WTC11 (cell line): ENCODE measurements around the gene HSPBAP1. TPM values are rescaled to one million over a fixed set of nuclear protein-coding genes. Genes with fewer than 3 reads are reported as not detected.

ENCODE experiments used
- ATAC-seq: fragments of 200-7000 bp; cut with Tn5 transposase; 2 replicates; pipeline ENCODE4 v1.10.0; 2021; ENCODE audit warnings: mild to moderate bottlenecking, moderate library complexity
- CTCF ChIA-PET: fragments of 300-600 bp; sonication (Branson Sonifier 250); formaldehyde crosslinking; loops from one replicate; lab custom pipeline; 2021; ENCODE audit warnings: antibody characterized with exemption; lab: Charles Lee
- POLR2A ChIA-PET: fragments of 350-600 bp; sonication (Branson Sonifier 250); formaldehyde crosslinking; loops from one replicate; lab custom pipeline; 2021; ENCODE audit warnings: antibody characterized with exemption; lab: Charles Lee
- DNase-seq: peaks from one replicate; pipeline ENCODE4 v3.0.0; 2021; ENCODE audit warnings: low spot score
- H3K27ac Mint-ChIP-seq: 2 replicates; pipeline ENCODE4 v1.8.0; 2021; ENCODE audit warnings: mixed read lengths
- H3K27me3 Mint-ChIP-seq: 2 replicates; pipeline ENCODE4 v1.8.0; 2021; ENCODE audit warnings: low read depth, mild to moderate bottlenecking, moderate library complexity, mixed read lengths
- H3K36me3 Mint-ChIP-seq: 2 replicates; pipeline ENCODE4 v1.8.0; 2021; ENCODE audit warnings: mixed read lengths
- H3K4me1 Mint-ChIP-seq: 2 replicates; pipeline ENCODE4 v1.8.0; 2022; ENCODE audit warnings: mixed read lengths
- H3K4me3 Mint-ChIP-seq: 2 replicates; pipeline ENCODE4 v1.8.0; 2021; ENCODE audit warnings: mild to moderate bottlenecking, moderate library complexity, mixed read lengths
- H3K9me3 Mint-ChIP-seq: 2 replicates; pipeline ENCODE4 v1.8.0; 2021; ENCODE audit warnings: mixed read lengths
- CREB1 ChIP-seq: sonication (generic); formaldehyde crosslinking; IDR thresholded peaks from 2 replicates; pipeline ENCODE4 v1.8.0; 2023; ENCODE audit warnings: mild to moderate bottlenecking, missing genetic modification reagents
- CREM ChIP-seq: sonication (generic); formaldehyde crosslinking; IDR thresholded peaks from 2 replicates; pipeline ENCODE4 v1.8.1; 2022; ENCODE audit warnings: mild to moderate bottlenecking, missing genetic modification reagents, moderate library complexity
- ESRRA ChIP-seq: sonication (generic); formaldehyde crosslinking; IDR thresholded peaks from 2 replicates; pipeline ENCODE4 v1.8.1; 2022; ENCODE audit warnings: mild to moderate bottlenecking, missing genetic modification reagents, borderline replicate concordance
- ETV6 ChIP-seq: sonication (generic); formaldehyde crosslinking; IDR thresholded peaks from 2 replicates; pipeline ENCODE4 v1.8.1; 2022; ENCODE audit warnings: mild to moderate bottlenecking, missing genetic modification reagents
- GABPB1 ChIP-seq: sonication (generic); formaldehyde crosslinking; IDR thresholded peaks from 2 replicates; pipeline ENCODE4 v1.8.1; 2023; ENCODE audit warnings: mild to moderate bottlenecking, missing genetic modification reagents
- GRHL2 ChIP-seq: fragments of 250-450 bp; sonication (Bioruptor Pico); IDR thresholded peaks from 2 replicates; pipeline ENCODE4 v1.8.0; 2022; ENCODE audit warnings: mild to moderate bottlenecking, moderate library complexity; ENCODE audit not compliant: insufficient replicate concordance, severe bottlenecking
- HMGA2 ChIP-seq: fragments of 250-450 bp; sonication (Bioruptor Pico); IDR thresholded peaks from 2 replicates; pipeline ENCODE4 v1.4.0; 2021; ENCODE audit warnings: mild to moderate bottlenecking, moderate library complexity
- JAZF1 ChIP-seq: fragments of 250-450 bp; sonication (Bioruptor Pico); IDR thresholded peaks from 2 replicates; pipeline ENCODE4 v1.9.0; 2021; ENCODE audit warnings: moderate library complexity, mild to moderate bottlenecking, inconsistent platforms
- JUN ChIP-seq: sonication (generic); formaldehyde crosslinking; IDR thresholded peaks from 2 replicates; pipeline ENCODE4 v1.8.0; 2023; ENCODE audit warnings: mild to moderate bottlenecking, missing genetic modification reagents
- NFATC4 ChIP-seq: fragments of 250-450 bp; sonication (Bioruptor Pico); IDR thresholded peaks from 2 replicates; pipeline ENCODE4 v1.9.0; 2021; ENCODE audit warnings: mild to moderate bottlenecking
- TCF7 ChIP-seq: sonication (generic); formaldehyde crosslinking; IDR thresholded peaks from 2 replicates; pipeline ENCODE4 v1.8.0; 2022; ENCODE audit warnings: mild to moderate bottlenecking, low read depth, missing genetic modification reagents, moderate library complexity
- TP53 ChIP-seq: sonication (generic); formaldehyde crosslinking; IDR thresholded peaks from 2 replicates; pipeline ENCODE4 v1.8.1; 2023; ENCODE audit warnings: mild to moderate bottlenecking, missing genetic modification reagents
- ZNF121 ChIP-seq: sonication (generic); formaldehyde crosslinking; IDR thresholded peaks from 2 replicates; pipeline ENCODE4 v1.8.0; 2023; ENCODE audit warnings: missing genetic modification reagents
- ZNF138 ChIP-seq: sonication (generic); formaldehyde crosslinking; conservative IDR thresholded peaks from 2 replicates; pipeline ENCODE4 v1.8.1; 2022; ENCODE audit warnings: mild to moderate bottlenecking, moderate library complexity, missing genetic modification reagents
- ZNF219 ChIP-seq: sonication (generic); formaldehyde crosslinking; IDR thresholded peaks from 2 replicates; pipeline ENCODE4 v1.8.0; 2023; ENCODE audit warnings: missing genetic modification reagents, mild to moderate bottlenecking, borderline replicate concordance
- ZNF232 ChIP-seq: sonication (generic); formaldehyde crosslinking; IDR thresholded peaks from 2 replicates; pipeline ENCODE4 v1.8.0; 2022; ENCODE audit warnings: mild to moderate bottlenecking, missing genetic modification reagents
- ZNF423 ChIP-seq: fragments of 250-450 bp; sonication (Bioruptor Pico); IDR thresholded peaks from 2 replicates; pipeline ENCODE4 v2.1.2; 2022; ENCODE audit warnings: mild to moderate bottlenecking, moderate library complexity
- ZNF671 ChIP-seq: fragments of 250-450 bp; sonication (Bioruptor Pico); IDR thresholded peaks from 2 replicates; pipeline ENCODE4 v1.8.0; 2021; ENCODE audit warnings: mild to moderate bottlenecking
- total RNA-seq: library from RNA; stranded (reverse); gene quantifications from 3 replicates; pipeline ENCODE4 v1.2.3, GENCODE V29; 2021
- TF ChIP-seq, protein P1 (sequence below): fragments of 250-450 bp; sonication (Bioruptor Pico); IDR thresholded peaks from 2 replicates; pipeline ENCODE4 v2.1.2; 2022; ENCODE audit warnings: mild to moderate bottlenecking, moderate library complexity
- TF ChIP-seq, protein P2 (sequence below): sonication (generic); formaldehyde crosslinking; IDR thresholded peaks from 2 replicates; pipeline ENCODE4 v1.8.1; 2023; ENCODE audit warnings: mild to moderate bottlenecking, moderate library complexity, missing genetic modification reagents
- TF ChIP-seq, protein P3 (sequence below): sonication (generic); formaldehyde crosslinking; IDR thresholded peaks from 2 replicates; pipeline ENCODE4 v1.8.0; 2023; ENCODE audit warnings: missing genetic modification reagents, mild to moderate bottlenecking, borderline replicate concordance
- TF ChIP-seq, protein P4 (sequence below): fragments of 250-450 bp; sonication (Bioruptor Pico); IDR thresholded peaks from 2 replicates; pipeline ENCODE4 v1.9.0; 2021; ENCODE audit warnings: moderate library complexity, mild to moderate bottlenecking, inconsistent platforms, borderline replicate concordance

Gene HSPBAP1
- total RNA-seq, 1 experiment from 2014 or later = 9.1 TPM

DNA sequence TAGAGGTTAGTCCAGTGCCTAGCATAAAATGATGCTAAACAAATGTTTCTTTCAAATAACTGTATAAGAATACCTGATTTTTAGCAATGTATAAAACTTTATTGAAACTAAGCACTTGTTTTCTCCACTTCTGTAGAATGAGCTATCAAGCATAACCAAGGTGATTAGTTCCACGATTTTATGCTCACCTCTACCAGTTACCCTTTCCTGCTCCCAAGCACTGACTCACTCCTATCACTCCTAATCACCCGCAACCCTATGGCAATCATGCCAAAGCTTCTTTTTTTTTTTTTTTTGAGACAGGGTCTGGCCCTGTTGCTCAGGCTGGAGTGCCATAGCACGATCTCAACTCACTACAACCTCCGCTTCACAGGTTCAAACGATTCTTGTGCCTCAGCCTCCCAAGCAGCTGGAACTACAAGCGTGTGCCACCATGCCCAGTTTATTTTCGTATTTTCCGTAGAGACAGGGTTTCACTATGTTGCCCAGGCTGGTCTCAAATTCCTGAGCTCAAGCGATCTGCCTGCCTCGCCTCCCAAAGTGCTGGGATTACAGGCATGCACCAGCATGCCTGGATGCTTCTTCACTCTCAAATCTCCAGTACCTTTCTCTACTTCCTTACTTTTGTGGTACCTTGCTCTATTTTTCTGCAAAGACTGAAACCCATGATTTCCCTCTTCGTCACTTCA lies 3.9 kb downstream of the HSPBAP1 start:
- DNase-seq (no peak), ATAC-seq (no peak)
- Mint-ChIP-seq H3K27me3 (no peaks in the 10 kb centered on the region), H3K4me3 (no peak overlapping the region), H3K36me3 (no peaks in the 10 kb centered on the region), H3K4me1 (peaks cover 13% of the 10 kb centered on the region), H3K27ac (0 out of 2 replicates have a peak overlapping the region, but pooled peaks have one; percentile 11), H3K9me3 (no peaks in the 10 kb centered on the region)
- TF ChIP-seq ZNF121 (CRISPR knock-in tag) (0 out of 2 replicates have a peak, but pooled peaks have one; percentile 48), JAZF1 (CRISPR knock-in tag) (no peak), ZNF219 (CRISPR knock-in tag) (no peak)
- ChIA-PET CTCF (interaction anchor here (0.6 to 1.3 kb wide), 2 partner anchors 35 to 165 kb away, joined by 3 to 4 read pairs; no protein-coding TSS in a partner anchor), POLR2A (no interaction called here)

DNA sequence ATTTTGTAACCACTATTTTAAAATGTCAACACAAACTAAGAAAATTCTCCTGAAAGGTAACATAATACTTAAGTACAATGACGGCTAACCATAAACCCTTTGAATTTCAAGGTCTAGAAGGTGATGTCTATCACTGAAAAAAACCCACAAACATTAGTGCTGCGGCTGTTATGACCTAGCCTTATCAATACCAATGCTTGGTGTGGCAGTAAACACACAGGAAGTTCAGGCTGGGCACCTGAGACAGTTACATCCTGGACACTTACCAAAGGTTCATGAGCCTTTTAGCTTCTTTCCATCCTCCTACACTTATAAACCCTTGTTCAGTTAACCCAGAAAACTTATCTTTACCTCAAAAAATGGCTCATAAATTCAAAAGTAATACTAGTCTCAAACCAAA lies 5.8 kb downstream of the HSPBAP1 start:
- POLR2A ChIA-PET = no interaction called here
- H3K4me3 Mint-ChIP-seq = no peak overlapping the region
- no peak for ATAC-seq

DNA sequence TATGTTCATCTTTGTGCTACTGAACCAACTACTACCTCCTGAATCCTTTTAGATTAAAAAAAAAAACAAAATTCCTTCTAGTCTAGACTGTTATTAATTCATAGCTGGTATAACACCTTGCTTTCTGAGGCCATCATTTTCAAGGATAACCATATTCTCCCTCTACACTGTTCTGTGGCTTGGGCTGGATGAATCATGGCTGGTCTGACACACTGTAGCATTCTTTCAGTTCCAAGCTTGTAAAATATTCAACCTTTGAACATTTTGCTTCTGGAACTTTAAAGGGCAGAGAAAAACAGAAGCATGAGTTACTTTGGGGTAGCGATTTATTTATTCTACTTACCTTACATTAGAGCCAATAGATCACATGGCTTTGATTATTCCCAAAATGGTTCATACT lies 7.6 kb downstream of the HSPBAP1 start:
- Mint-ChIP-seq H3K27ac (no peak overlapping the region), H3K36me3 (peaks cover 13% of the 10 kb centered on the region), H3K9me3 (peaks cover 10% of the 10 kb centered on the region), H3K4me1 (no peaks in the 10 kb centered on the region), H3K4me3 (no peak overlapping the region), H3K27me3 (no peaks in the 10 kb centered on the region)
- ATAC-seq (no peak), DNase-seq (no peak)
- no peak for TF ChIP-seq ZNF138 (CRISPR knock-in tag)
- no peak for TF ChIP-seq ZNF671
- TF ChIP-seq CREM = no peak
- TF ChIP-seq ZNF423 = no peak
- no peak for TF ChIP-seq GABPB1
- TF ChIP-seq, protein P1, sequence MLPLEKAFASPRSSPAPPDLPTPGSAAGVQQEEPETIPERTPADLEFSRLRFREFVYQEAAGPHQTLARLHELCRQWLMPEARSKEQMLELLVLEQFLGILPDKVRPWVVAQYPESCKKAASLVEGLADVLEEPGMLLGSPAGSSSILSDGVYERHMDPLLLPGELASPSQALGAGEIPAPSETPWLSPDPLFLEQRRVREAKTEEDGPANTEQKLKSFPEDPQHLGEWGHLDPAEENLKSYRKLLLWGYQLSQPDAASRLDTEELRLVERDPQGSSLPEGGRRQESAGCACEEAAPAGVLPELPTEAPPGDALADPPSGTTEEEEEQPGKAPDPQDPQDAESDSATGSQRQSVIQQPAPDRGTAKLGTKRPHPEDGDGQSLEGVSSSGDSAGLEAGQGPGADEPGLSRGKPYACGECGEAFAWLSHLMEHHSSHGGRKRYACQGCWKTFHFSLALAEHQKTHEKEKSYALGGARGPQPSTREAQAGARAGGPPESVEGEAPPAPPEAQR (CRISPR knock-in tag) = no peak
- TF ChIP-seq, protein P2, sequence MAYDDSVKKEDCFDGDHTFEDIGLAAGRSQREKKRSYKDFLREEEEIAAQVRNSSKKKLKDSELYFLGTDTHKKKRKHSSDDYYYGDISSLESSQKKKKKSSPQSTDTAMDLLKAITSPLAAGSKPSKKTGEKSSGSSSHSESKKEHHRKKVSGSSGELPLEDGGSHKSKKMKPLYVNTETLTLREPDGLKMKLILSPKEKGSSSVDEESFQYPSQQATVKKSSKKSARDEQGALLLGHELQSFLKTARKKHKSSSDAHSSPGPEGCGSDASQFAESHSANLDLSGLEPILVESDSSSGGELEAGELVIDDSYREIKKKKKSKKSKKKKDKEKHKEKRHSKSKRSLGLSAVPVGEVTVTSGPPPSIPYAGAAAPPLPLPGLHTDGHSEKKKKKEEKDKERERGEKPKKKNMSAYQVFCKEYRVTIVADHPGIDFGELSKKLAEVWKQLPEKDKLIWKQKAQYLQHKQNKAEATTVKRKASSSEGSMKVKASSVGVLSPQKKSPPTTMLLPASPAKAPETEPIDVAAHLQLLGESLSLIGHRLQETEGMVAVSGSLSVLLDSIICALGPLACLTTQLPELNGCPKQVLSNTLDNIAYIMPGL (CRISPR knock-in tag) = no peak
- no peak for TF ChIP-seq GRHL2 (CRISPR knock-in tag)
- no peak for TF ChIP-seq ZNF219 (CRISPR knock-in tag)
- TF ChIP-seq TCF7 (CRISPR knock-in tag) = no peak
- TF ChIP-seq HMGA2 (CRISPR knock-in tag) = no peak
- no peak for TF ChIP-seq TP53 (CRISPR knock-in tag)
- TF ChIP-seq JUN (CRISPR knock-in tag) = no peak
- CTCF ChIA-PET = no interaction called here
- POLR2A ChIA-PET = no interaction called here

More for the DNA sequence above, 5.8 kb downstream of the HSPBAP1 start:
- TF ChIP-seq ESRRA (CRISPR knock-in tag) = no peak
- TF ChIP-seq ZNF232 (CRISPR knock-in tag) = no peak
- TF ChIP-seq NFATC4 (CRISPR knock-in tag) = no peak
- Mint-ChIP-seq H3K27me3 (no peaks in the 10 kb centered on the region), H3K9me3 (no peaks in the 10 kb centered on the region), H3K27ac (no peak overlapping the region), H3K36me3 (0 out of 2 replicates have a peak, but pooled peaks cover 3% of the 10 kb centered on the region), H3K4me1 (peaks cover 6% of the 10 kb centered on the region)
- CTCF ChIA-PET = no interaction called here
- DNase-seq = no peak

DNA sequence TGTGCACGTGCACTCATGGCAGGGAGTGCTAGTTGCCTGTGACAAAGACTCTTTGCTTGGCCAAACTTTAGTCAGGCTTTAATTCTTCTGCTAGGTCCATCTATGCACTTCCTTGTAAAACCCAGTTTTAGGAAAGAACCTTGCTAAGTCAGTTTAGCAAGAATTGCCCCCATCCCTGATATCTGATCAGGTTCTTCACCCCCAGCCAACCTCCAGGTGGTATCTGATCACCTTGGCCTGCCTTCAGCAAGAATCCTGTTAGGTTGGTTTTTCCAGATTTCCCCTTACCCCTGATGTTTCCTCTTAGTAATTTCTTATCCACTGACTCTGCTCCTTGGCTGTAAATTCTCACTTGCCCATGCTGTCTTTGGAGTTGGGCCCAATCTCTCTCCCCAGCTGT lies 8.4 kb downstream of the HSPBAP1 start:
- no peak for ATAC-seq
- Mint-ChIP-seq H3K27ac (no peak overlapping the region), H3K27me3 (no peaks in the 10 kb centered on the region), H3K9me3 (peaks cover 10% of the 10 kb centered on the region), H3K4me3 (no peak overlapping the region), H3K4me1 (no peaks in the 10 kb centered on the region), H3K36me3 (peaks cover 13% of the 10 kb centered on the region)
- ChIA-PET POLR2A (no interaction called here), CTCF (interaction anchor here (0.9 kb wide), 1 partner anchor 30 kb away, joined by 4 read pairs; no protein-coding TSS in a partner anchor)
- no peak for DNase-seq
- TF ChIP-seq CREB1 (CRISPR knock-in tag) (no peak), ETV6 (CRISPR knock-in tag) (no peak), ESRRA (CRISPR knock-in tag) (no peak)
- TF ChIP-seq, protein P3, sequence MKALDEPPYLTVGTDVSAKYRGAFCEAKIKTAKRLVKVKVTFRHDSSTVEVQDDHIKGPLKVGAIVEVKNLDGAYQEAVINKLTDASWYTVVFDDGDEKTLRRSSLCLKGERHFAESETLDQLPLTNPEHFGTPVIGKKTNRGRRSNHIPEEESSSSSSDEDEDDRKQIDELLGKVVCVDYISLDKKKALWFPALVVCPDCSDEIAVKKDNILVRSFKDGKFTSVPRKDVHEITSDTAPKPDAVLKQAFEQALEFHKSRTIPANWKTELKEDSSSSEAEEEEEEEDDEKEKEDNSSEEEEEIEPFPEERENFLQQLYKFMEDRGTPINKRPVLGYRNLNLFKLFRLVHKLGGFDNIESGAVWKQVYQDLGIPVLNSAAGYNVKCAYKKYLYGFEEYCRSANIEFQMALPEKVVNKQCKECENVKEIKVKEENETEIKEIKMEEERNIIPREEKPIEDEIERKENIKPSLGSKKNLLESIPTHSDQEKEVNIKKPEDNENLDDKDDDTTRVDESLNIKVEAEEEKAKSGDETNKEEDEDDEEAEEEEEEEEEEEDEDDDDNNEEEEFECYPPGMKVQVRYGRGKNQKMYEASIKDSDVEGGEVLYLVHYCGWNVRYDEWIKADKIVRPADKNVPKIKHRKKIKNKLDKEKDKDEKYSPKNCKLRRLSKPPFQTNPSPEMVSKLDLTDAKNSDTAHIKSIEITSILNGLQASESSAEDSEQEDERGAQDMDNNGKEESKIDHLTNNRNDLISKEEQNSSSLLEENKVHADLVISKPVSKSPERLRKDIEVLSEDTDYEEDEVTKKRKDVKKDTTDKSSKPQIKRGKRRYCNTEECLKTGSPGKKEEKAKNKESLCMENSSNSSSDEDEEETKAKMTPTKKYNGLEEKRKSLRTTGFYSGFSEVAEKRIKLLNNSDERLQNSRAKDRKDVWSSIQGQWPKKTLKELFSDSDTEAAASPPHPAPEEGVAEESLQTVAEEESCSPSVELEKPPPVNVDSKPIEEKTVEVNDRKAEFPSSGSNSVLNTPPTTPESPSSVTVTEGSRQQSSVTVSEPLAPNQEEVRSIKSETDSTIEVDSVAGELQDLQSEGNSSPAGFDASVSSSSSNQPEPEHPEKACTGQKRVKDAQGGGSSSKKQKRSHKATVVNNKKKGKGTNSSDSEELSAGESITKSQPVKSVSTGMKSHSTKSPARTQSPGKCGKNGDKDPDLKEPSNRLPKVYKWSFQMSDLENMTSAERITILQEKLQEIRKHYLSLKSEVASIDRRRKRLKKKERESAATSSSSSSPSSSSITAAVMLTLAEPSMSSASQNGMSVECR (CRISPR knock-in tag) = no peak
- TF ChIP-seq, protein P4, sequence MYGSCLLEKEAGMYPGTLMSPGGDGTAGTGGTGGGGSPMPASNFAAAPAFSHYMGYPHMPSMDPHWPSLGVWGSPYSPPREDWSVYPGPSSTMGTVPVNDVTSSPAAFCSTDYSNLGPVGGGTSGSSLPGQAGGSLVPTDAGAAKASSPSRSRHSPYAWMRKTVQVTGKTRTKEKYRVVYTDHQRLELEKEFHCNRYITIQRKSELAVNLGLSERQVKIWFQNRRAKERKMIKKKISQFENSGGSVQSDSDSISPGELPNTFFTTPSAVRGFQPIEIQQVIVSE (CRISPR knock-in tag) = no peak
